T1000 (cell line): Measurements from ENCODE around the gene SMAD2.

ENCODE experiments used
- DNase-seq: peaks from one replicate; lab custom pipeline; 2025; ENCODE audit warnings: mixed read lengths; lab: John Stamatoyannopoulos, UW

The SMAD2 gene

GRCh38 chr18:47895565-47896250 lies 34.8 kb downstream of the SMAD2 start:
- no peak for DNase-seq

DNA sequence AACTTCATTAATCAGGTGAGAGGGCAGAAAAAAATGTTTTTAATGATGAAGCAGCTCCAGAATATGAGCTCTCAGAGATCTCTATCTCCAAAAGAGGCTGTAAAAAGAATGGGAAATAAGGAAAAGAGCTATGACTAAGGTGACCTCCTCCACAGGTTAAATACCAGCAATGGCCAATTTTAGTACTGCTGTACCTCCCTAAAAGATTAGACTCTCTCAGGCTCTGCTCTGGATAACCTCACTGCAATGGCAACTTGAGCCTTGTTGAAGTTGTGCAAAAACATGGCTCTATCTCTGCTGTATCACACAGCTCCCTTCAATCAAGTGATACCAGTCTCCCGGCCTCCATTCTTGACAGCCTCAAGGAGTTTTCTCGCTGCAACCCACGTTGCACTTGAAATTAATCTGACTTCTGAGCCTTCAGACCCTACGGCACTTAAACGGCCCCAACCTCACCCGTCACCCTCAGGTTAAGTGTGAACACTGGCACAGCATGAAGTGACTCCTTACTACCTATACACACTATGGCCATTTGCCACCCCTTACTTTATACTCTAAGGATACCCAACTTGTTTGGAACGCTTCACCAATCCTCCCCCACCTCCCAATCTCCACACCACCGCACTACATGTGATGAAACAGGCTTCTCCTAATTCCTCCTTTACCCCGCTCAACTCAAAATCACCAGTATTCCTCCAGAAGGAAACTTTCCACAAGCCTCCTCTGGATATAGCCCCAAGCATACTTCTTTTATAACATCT lies 36.3 kb downstream of the SMAD2 start:
- no peak for DNase-seq

DNA sequence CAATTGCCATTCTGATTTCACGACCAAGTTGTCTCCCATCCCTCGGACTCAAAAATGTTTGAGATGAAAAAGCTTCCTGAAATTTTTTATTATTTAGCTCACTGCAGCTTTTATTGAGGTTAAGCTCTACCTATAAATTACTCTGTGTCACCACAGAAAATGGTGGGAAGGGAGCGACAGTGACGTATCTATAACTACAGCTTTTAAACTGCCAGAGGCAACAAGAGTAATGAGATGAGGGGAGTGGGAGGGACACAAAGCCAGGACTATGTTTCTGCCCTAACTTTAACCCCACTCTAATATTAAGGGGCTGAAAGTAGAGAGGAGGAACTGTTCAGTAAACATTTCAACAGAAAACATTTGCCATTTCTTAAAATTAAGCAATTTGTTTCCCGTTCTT lies 37.4 kb downstream of the SMAD2 start:
- no peak for DNase-seq

- no peak for DNase-seq
Observed at GRCh38 chr18:47888156-47888555, 42.3 kb downstream of the SMAD2 start.

DNA sequence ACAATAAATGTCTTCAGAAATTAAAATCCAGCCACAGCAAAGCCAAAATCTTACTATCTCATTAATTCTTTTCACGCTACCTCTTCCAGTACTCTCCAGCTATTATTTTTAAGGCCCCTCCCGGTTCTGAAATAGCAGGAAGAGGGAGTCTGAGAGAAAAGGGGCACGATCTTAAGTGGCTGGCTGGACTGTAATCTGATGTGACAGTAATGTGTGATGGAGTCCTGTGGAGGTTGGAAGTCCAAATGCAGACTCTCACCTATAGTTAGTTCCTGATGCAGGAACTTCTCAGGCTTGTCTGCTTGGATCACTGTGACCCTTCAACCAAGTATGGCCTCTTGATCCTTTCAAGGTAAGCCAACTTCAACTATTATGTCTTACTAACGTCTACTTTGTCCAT lies 43.2 kb downstream of the SMAD2 start:
- no peak for DNase-seq

DNA sequence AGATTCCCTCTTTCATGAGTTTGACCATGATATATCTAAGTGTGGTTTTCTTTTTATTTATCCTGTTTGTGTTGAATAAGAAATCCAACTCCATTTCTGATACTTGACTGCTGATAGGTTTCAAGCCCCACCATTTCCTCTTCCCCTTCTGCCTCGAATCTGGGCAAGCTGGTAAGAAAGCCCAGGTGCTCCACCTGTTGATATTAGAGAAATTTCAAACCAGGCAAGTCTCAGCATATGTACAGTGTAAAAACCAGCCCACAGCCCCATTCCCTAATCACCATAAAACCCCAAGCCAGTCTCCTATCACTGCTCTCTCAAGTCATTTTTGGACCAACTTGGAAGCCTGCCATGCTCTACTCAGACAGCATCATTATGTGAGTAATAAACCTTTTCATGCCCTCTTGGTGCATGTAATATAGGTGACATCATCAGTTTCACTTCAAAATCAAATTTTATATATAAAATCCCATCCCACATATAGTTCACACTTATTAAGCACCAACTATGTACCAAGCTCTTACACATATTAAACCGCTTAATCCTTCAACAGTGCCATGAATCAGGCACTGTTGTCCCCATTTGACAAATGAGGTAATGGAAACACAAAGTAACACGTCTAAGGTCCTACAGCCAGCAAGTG lies 46.6 kb downstream of the SMAD2 start:
- no peak for DNase-seq

GRCh38 chr18:47882641-47883040 lies 47.8 kb downstream of the SMAD2 start:
- no peak for DNase-seq

GRCh38 chr18:47881752-47882455 lies 48.6 kb downstream of the SMAD2 start:
- DNase-seq = no peak

DNA sequence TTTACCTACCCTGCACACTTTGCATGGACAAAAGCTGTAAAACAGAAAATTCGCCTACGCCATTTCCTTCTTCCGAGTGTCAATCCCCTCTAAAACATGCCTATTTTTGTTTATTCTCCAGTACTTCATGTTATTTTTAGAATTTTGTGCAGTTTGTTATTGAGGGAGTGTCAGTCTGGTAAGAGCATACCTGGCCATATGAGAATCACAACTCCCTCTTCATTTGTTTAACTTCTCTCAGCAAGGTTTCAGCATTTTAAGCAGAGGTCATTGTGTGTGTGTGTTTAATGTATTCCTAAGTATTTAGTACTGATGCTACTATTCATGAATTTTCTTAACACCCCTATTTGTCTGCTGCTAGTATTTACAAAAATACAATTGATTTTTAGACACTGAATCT lies 49.4 kb downstream of the SMAD2 start:
- DNase-seq = no peak

DNA sequence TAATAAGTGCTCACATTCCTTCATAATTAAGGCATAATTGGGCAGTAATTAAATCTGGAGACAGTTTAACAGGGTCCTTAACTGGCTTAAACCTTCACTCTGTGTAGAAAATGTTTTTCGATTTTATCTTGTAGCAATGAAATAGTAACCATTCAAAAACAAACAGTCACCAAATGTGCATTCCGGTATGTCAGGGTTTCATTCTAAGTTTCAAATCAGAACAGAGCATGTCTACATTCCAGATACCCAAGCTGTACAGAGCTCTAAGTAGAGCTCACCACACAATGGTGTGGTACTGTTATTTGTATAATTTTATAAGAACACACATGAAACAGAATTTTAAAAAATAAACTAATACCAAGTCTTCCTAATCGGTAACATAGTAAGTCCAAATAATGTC lies 52.6 kb downstream of the SMAD2 start:
- DNase-seq = no peak

DNA sequence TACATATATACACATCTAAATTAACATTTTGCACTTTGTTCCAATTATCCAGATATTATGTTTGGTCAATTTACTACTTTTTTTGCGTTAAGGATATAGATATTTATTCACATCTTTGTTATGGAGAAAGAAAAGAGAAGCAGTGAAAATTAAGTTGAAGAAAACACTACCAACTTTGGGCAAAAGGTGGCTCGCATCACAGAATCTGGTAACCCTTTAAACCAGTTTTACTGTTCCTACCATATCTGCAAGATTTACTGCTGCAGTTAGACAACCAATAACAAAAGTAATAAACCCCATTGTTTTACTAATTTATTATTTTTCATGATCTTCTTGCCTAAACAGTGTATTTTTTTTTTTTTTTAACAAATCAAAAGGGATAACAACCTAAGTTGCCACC lies 53.6 kb downstream of the SMAD2 start:
- DNase-seq = no peak

DNA sequence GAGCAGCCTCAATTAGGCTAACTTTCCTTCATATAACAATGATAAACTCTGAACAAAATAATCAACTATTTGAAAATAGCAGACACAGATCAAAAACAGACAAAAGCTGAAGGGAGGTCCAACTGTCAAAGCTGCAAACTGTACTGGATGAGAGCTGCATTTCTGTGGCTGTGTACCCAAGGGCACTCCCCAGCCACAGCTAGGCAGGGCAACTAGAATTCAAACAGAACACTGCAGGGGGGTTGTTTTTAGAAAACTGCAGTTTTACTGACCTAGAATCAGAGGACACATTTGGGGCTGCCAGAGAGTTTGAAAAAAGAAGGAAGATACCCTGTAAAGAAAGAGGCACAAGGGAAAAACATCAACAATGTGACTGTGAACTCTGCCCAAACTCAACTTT lies 56.8 kb downstream of the SMAD2 start:
- no peak for DNase-seq

- no peak for DNase-seq
Observed at GRCh38 chr18:47872426-47872825, 58.0 kb downstream of the SMAD2 start.

GRCh38 chr18:47871288-47871687 lies 59.2 kb downstream of the SMAD2 start:
- DNase-seq = no peak

- no peak for DNase-seq
Observed at GRCh38 chr18:47870605-47871004, 59.9 kb downstream of the SMAD2 start.

- no peak for DNase-seq
Observed at GRCh38 chr18:47868744-47869143, 61.7 kb downstream of the SMAD2 start.

GRCh38 chr18:47865183-47865582 lies 65.3 kb downstream of the SMAD2 start:
- DNase-seq = no peak

DNA sequence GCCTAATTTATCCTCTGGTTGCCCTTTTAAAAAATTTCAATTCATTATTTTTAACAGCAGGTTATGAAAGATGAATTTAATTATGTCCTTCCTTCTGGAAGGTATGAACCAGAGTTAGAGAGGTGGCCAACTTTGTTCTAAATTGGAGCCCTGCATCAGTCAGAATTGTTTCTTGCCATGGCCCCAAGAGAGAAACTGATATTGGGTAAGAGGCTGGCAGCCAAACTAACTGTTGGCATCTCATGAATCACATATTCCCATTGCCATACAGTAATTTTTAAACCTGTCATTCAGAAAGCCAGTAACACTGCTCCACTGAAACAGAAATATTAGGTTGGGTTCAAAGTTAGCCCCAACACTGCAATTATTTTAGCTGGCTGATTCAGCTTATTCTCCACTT lies 67.4 kb downstream of the SMAD2 start:
- no peak for DNase-seq

DNA sequence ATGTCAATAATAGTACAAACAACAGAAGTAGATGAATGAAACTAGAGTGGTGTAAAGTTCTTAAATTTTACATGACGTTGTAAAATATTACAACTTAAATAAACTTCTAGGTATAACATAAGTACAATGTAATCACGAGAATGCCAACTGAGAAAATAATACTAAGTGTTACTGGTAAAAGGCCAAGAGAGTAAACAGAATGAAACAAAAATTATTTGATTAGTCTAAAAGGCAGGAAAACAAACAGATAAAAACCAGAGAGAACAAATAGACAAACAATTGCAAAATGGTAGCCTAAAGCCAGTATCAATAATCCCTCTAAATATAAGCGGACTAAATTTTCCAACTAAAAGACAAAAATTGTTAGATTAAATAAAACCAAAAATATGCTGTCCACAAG lies 71.9 kb downstream of the SMAD2 start:
- DNase-seq = no peak

DNA sequence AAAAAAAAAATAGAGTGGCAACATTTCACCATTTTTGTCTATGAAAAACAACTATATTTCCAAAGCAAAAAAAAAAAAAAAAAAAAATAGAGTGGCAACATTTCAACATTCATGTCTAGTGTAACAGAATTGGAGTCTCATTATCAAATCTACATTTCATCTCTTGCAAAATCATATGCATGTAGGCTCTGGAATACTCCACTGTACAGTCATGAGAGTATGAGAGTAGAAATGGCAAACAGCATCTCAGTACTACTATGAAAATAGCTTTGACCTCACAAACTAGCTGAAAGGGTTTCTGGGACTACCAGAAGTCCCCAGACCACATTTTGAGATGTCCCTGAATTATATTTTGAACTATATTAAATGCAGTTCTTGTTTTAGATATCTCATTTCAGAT lies 82.8 kb downstream of the SMAD2 start:
- DNase-seq = no peak

DNA sequence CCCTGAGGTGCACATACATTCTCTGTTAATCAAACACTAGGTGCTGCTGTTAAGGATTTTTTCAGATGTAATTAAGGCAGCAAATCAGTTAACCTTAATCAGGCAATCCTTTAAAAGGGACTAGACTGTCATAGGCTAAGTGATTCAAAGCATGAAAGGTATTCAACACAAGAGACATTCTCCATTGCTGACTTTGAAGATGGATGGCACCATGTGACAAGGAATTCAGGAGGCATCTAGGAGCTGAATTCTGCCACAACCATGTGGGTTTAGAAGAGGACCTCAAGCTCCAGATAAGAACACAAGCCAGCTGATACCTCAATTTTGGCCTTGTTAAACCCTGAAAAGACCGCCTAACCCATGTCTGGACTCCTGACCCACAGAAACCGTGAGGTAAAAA lies 84.0 kb downstream of the SMAD2 start:
- no peak for DNase-seq

GRCh38 chr18:47844828-47845498 lies 85.5 kb downstream of the SMAD2 start:
- no peak for DNase-seq
